NOMO-1 treated with DMSO at 0.1 percent for 48 hours (cell line): ENCODE results near the gene ELK3.

Experiments used
- DNase-seq: peaks from one replicate; lab custom pipeline; 2025; ENCODE audit not compliant: unreplicated experiment; lab: John Stamatoyannopoulos, UW

ELK3 gene

DNA sequence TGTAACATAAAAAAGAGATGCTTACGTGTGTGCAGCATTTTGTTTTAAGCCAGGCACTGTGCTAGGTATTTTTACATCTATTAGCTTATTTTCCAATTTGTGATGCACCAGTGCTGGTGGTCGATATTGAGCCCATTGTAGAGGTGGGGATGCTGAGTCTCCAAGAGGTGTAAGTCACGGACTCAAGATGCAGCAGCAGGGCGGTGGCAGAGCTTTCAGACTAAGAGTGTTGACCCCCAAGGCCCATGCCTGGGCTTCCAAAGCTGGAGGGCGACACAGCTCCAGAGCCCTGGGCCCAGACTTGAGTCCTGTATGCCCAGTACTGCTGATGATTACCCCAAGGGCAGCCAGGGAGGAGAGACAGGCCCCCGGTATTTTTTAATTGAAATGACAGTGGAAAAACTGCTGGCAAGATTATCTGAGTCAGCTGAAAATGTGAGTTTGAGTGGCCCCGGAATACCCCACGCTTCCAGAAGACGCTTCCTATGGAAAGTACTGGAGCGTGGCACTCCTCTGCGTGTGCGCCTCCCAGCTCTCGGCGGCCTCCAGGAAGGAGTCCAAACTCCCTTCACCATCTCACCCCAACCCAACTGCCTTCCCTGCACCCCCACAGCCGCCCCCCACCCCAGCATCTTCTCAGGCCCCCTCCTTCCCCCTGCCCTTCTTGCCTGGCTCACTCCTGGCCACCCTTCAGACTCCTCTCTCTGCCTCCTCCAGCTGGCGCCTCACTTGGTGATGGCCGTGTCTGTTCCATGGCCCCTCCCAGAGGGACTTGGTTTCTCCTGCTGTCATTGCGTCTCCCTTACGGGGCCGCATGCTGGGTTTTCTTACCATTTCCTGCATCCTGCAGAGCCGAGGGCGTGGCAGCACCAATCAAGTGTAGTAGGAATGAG is 40.7 kb downstream of the ELK3 start:
- DNase-seq: no peak

- no peak for DNase-seq
Measured at GRCh38 chr12:96235484-96235826, 41.3 kb downstream of the ELK3 start.

DNA sequence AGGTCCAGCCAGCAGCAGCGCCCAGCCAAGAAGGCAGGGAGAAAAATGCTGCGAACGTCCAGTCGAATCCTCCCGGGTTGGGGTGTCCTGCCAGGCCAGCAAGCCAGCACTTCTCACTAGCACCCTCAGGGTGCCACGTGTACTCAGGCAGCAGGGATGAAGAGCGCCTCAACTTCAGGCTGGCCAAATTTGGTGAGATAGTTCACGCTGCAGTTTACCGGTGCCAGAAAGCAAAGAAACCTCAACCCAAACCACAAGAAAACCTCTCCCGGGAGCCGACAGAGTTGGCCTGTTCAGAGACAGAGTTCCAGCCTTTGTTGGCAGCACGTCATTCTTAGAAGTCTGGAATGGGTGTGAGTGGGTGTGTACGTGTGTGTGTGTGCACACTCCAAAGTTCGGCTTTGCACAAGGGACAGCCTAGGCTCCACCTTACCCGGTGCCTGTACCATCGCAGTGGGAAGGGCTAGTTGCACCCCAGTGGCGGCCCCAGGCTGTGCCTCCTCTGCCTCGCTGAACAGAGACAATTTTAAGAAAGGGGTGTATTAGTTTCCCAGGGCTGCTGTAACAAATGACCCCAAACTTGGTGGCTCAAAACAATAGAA is 42.1 kb downstream of the ELK3 start:
- DNase-seq: no peak

DNA sequence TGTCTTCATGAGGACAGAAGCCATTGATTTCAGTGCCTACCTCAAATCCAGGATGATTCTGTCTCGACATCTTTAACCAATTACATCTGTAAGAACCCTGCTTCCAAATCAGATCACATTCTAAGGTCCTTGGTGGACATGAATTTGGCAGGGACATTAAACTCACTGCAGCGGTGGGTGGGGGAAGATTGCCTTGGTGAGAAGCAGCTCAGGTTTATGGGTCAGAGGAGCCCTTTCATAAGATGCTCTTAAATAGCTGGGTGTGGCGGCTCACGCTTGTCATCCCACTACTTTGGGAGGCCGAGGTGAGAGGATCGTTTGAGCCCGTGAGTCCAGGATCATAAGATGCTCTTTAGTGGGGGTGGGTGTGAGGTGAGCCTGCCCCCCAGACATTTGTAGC is 42.9 kb downstream of the ELK3 start:
- no peak for DNase-seq

GRCh38 chr12:96237465-96238077 is 43.4 kb downstream of the ELK3 start:
- peak; percentile 77 for DNase-seq

DNA sequence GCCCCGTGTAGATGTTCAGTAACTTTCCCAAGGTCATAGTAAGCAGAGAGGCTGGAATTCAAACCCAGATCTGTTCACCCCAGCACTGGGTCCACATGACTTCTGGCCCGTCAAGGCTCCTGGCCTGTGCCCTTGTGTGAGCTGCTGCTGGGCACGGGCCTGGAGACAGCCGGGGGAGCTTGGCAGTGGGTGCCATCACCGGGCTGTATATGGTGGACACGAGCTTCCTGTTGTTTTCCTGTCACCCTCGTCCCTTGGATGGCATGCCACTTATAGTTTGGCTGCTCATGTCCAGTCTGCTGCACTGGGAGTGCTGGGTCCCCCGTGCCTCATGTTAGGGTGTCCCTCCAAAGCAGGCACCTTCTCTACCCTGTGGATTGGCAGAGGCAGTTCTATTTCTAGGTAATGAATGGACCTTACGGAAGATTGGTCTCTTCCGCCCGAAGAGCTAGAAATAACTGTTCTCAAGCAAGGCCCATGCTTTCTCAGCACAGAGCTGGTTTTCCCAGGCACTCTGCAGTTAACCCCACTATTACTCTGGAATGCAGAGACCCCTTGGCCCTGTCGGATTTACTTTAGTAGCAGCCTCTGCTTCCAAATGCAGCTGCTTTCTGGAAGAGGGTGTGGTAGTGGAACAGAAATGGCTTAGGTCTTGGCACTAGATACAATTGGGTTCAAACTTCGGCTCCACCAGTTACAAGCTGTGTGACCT is 44.3 kb downstream of the ELK3 start:
- DNase-seq: no peak

DNA sequence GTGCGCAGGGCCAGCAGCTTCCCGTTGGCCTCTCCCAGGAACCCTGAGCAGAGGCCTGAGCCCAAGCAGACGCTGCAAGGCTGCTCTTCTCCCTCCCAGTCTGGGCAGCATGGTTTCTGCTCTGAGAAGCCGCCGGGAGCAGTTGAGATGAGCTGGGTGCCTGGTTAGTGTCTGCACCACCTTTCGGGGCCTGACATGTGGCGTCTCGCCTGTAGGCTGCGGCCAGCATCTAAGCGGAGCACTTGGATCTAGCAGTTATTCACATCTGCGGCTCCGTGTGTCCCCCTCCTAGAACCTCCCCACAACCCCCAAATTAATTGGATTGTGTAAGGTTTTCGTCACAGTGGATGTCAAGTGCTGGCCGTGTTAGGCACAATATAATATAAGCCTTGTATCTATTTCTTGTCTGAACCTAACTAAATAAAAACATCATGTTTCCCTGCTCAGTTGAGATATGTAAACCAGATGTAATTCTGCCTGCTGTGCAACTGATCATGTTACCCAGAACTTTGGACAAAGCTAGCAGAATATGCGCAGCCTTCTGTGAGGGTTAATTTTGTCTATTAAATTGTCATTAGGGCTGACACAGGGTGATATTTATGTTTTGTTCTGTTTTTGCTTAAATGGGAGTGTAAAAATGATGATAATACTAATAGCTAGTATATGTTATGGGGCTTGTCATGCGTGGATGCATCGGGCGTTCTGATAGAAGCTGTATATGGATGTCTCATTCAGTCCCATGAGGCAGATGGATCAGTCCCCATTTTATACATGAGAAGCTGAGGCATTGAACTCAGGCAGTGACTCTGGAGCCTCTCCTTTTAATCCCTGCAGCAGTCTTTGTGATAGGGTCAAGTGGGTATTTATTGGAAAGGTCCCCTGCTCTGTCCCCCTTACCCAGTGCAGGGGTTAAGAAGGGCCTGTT is 45.8 kb downstream of the ELK3 start:
- DNase-seq: no peak

- no peak for DNase-seq
Measured at GRCh38 chr12:96240656-96241055, 46.5 kb downstream of the ELK3 start.

GRCh38 chr12:96241431-96241830 is 47.3 kb downstream of the ELK3 start:
- no peak for DNase-seq

- no peak for DNase-seq
Measured at GRCh38 chr12:96241846-96242256, 47.7 kb downstream of the ELK3 start.

DNA sequence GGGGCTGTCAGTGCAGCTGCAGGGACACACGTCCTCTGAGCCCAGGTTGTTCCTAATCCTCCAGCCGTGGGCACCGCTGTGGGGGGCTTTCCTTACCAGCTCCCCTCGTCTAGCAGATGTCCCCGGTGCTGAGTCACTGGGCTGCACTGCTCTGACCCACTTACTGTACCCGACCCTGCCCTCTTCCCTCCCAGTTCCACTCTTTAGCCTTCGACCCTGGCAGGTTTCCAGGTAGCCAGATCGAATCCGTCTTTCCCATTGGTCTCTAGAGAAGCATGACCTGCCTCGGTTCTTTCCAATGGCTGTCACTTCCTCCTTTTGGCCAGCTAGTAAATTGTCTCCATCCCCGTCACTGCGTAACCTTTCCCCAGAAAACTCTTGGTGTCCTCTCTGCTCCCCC is 48.4 kb downstream of the ELK3 start:
- no peak for DNase-seq

- DNase-seq: no peak
Measured at GRCh38 chr12:96244826-96245225, 50.7 kb downstream of the ELK3 start.

DNA sequence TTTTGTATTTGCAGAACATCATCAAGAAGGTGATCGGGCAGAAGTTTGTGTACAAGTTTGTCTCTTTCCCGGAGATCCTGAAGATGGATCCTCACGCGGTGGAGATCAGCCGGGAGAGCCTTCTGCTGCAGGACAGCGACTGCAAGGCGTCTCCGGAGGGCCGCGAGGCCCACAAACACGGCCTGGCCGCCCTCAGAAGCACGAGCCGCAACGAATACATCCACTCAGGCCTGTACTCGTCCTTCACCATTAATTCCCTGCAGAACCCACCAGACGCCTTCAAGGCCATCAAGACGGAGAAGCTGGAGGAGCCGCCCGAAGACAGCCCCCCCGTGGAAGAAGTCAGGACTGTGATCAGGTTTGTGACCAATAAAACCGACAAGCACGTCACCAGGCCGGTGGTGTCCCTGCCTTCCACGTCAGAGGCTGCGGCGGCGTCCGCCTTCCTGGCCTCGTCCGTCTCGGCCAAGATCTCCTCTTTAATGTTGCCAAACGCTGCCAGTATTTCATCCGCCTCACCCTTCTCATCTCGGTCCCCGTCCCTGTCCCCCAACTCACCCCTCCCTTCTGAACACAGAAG is 52.8 kb downstream of the ELK3 start:
- DNase-seq: no peak

GRCh38 chr12:96247563-96247962 is 53.4 kb downstream of the ELK3 start:
- no peak for DNase-seq

DNA sequence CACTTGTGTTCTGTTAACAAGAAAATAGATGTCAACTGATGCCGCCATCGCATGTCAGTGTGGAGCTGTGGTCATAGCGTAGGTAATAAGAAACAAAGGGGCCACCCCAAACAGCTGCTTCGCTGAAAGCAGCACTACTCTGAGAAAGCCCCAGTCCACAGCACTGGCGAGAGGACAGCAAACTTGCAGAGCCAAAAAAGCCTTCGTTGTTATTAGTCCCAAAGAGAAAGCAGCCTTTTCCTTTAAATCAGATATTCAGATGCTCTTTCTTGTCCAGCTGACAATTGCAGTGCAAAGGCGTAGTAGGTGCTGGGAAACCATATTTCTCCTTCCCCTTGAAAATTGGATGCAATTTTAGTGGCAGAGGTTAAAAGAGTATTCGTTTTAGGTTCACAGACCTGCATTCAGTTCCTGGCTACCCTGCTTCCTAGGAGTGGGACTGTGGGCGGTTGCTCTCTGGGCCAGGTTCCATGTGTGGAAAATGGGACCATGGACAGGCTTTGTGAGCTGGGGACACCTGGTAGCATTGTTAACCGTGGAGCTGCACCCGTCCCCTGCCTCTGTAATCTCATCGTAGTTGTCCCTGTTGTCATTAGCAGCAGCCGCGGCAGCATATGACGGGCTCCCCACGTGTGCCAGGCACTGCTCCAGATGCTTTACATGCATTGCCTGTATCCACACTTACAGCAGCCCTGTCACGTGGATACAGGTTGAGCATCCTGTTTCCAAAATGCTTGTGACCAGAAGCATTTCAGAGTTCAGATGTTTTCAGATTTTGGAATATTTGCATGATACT is 54.2 kb downstream of the ELK3 start:
- DNase-seq: no peak

GRCh38 chr12:96249196-96250118 is 55.3 kb downstream of the ELK3 start:
- DNase-seq: no peak

- DNase-seq: no peak
Measured at GRCh38 chr12:96250119-96250685, 56.0 kb downstream of the ELK3 start.

- no peak for DNase-seq
Measured at GRCh38 chr12:96255077-96255476, 60.9 kb downstream of the ELK3 start.
